H1 (cell line): ENCODE data around the gene SV2C. TPM values are rescaled to one million over a fixed set of nuclear protein-coding genes. Genes with fewer than 3 reads are reported as not detected.

Experiments used
- CTCF ChIA-PET: fragments of 300-600 bp; sonication (Branson Sonifier 250); formaldehyde crosslinking; loops from one replicate; lab custom pipeline; 2021; ENCODE audit not compliant: partially characterized antibody; lab: Charles Lee
- POLR2A ChIA-PET: fragments of 300-600 bp; sonication (Branson Sonifier 250); formaldehyde crosslinking; loops from one replicate; lab custom pipeline; 2021; ENCODE audit warnings: inconsistent platforms; ENCODE audit not compliant: partially characterized antibody; lab: Charles Lee
- DNase-seq, 2 experiments: peaks; one replicate each; pipeline versions ENCODE4 v3.0.0 to v3.0.0-alpha.2; 2010 to 2022; ENCODE audit warnings: low spot score in 2 of 2, low read depth in 1 of 2, mixed read lengths in 1 of 2
- FAIRE-seq: peaks from 2 replicates; lab custom pipeline; 2011; peaks lifted over from hg19 to GRCh38; lab: Jason Lieb, UNC
- H2AFZ ChIP-seq: 2 replicates; pipeline ENCODE4 v1.8.1; 2012; ENCODE audit warnings: low read length, inconsistent platforms
- H2AK5ac ChIP-seq: 2 replicates; pipeline ENCODE4 v1.6.1; 2013; ENCODE audit warnings: low read depth, low read length
- H2BK120ac ChIP-seq: replicated peaks from 2 replicates; pipeline ENCODE3; 2013; ENCODE audit warnings: low read depth, low read length, inconsistent platforms
- H2BK12ac ChIP-seq: 2 replicates; pipeline ENCODE4 v1.6.1; 2013; ENCODE audit warnings: low read depth, low read length
- H2BK15ac ChIP-seq: 2 replicates; pipeline ENCODE4 v1.6.1; 2013; ENCODE audit warnings: low read length
- H2BK20ac ChIP-seq: 2 replicates; pipeline ENCODE4 v1.6.1; 2013; ENCODE audit warnings: low read length
- H2BK5ac ChIP-seq: 2 replicates; pipeline ENCODE4 v1.6.1; 2013; ENCODE audit warnings: low read depth, low read length
- H3K14ac ChIP-seq: 2 replicates; pipeline ENCODE4 v1.6.1; 2013; ENCODE audit warnings: inconsistent platforms; ENCODE audit not compliant: insufficient read length
- H3K18ac ChIP-seq: 2 replicates; pipeline ENCODE4 v1.6.1; 2013; ENCODE audit warnings: low read length; ENCODE audit errors: extremely low read depth
- H3K23ac ChIP-seq: 2 replicates; pipeline ENCODE4 v1.6.1; 2013; ENCODE audit warnings: inconsistent platforms; ENCODE audit not compliant: insufficient read length
- H3K23me2 ChIP-seq: 2 replicates; pipeline ENCODE4 v1.6.1; 2013; ENCODE audit warnings: low read depth, low read length
- H3K27ac ChIP-seq: 2 replicates; pipeline ENCODE4 v1.6.1; 2011; ENCODE audit warnings: low read depth, low read length, inconsistent platforms
- H3K27me3 ChIP-seq, 4 experiments: replicated peaks in 1 of 4; 1 replicate in 1 of 4; 2 replicates in 3 of 4; pipeline versions ENCODE4 v1.6.1 to v1.8.1; 2011 to 2013; ENCODE audit warnings: low read length in 3 of 4, mild to moderate bottlenecking in 3 of 4, inconsistent platforms in 2 of 4, mixed read lengths in 2 of 4, moderate library complexity in 1 of 4; ENCODE audit not compliant: control insufficient read depth in 3 of 4, insufficient read depth in 3 of 4; ENCODE audit errors: extremely low read depth in 1 of 4
- H3K36me3 ChIP-seq, 4 experiments: 2 replicates each; pipeline versions ENCODE4 v1.6.1 to v1.8.1; 2011 to 2013; ENCODE audit warnings: mild to moderate bottlenecking in 4 of 4, low read length in 3 of 4, moderate library complexity in 2 of 4, control low read depth in 1 of 4, inconsistent platforms in 1 of 4; ENCODE audit not compliant: insufficient read depth in 4 of 4, control insufficient read depth in 2 of 4
- H3K4ac ChIP-seq: replicated peaks from 2 replicates; pipeline ENCODE3; 2013; ENCODE audit warnings: low read length, low read depth, mixed read lengths, inconsistent platforms; ENCODE audit not compliant: insufficient read length
- H3K4me1 ChIP-seq, 4 experiments: replicated peaks in 1 of 4; 1 replicate in 1 of 4; 2 replicates in 3 of 4; pipeline versions ENCODE4 v1.6.1 to v1.8.1; 2011 to 2013; ENCODE audit warnings: low read length in 3 of 4, inconsistent platforms in 2 of 4, mixed read lengths in 1 of 4; ENCODE audit not compliant: insufficient read depth in 4 of 4, control insufficient read depth in 3 of 4
- H3K4me2 ChIP-seq, 2 experiments: 2 replicates each; pipeline versions ENCODE4 v1.6.1 to v1.8.1; 2011 to 2013; ENCODE audit warnings: low read depth in 2 of 2, low read length in 2 of 2, control low read depth in 1 of 2, inconsistent platforms in 1 of 2, mild to moderate bottlenecking in 1 of 2; ENCODE audit not compliant: insufficient read depth in 1 of 2
- H3K4me3 ChIP-seq, 4 experiments: fragments of 200-600, 300-600 bp in 1 of 4; sonication (generic), shearing (Covaris generic), sonication (Bioruptor Twin) in 1 of 4; 2 replicates each; pipeline versions ENCODE4 v1.5.1 to v1.8.1; 2011 to 2016; ENCODE audit warnings: low read length in 4 of 4, low read depth in 3 of 4, control low read depth in 2 of 4, inconsistent platforms in 2 of 4, mild to moderate bottlenecking in 2 of 4, mixed read lengths in 1 of 4, moderate library complexity in 1 of 4; ENCODE audit not compliant: insufficient read depth in 2 of 4; ENCODE audit errors: extremely low read depth in 1 of 4
- H3K56ac ChIP-seq: replicated peaks from 2 replicates; pipeline ENCODE3; 2013; ENCODE audit warnings: low read depth, mild to moderate bottlenecking, mixed read lengths, low read length, inconsistent platforms; ENCODE audit not compliant: insufficient read length
- H3K79me1 ChIP-seq: 2 replicates; pipeline ENCODE4 v1.6.1; 2013; ENCODE audit warnings: low read depth, low read length, control low read depth
- H3K79me2 ChIP-seq, 2 experiments: 2 replicates each; pipeline versions ENCODE4 v1.6.1 to v1.8.1; 2012 to 2013; ENCODE audit warnings: low read length in 2 of 2, mild to moderate bottlenecking in 2 of 2, inconsistent platforms in 1 of 2; ENCODE audit not compliant: insufficient read depth in 2 of 2, control insufficient read depth in 1 of 2
- H3K9ac ChIP-seq, 4 experiments: replicated peaks in 1 of 4; 1 replicate in 1 of 4; 2 replicates in 3 of 4; pipeline versions ENCODE4 v1.6.1 to v1.8.1; 2011 to 2013; ENCODE audit warnings: low read depth in 3 of 4, low read length in 3 of 4, control low read depth in 2 of 4, mild to moderate bottlenecking in 2 of 4, moderate library complexity in 2 of 4, inconsistent platforms in 1 of 4; ENCODE audit errors: extremely low read depth in 1 of 4
- H3K9me3 ChIP-seq, 2 experiments: 2 replicates each; pipeline versions ENCODE4 v1.6.1 to v1.8.1; 2012 to 2013; ENCODE audit warnings: mild to moderate bottlenecking in 2 of 2, moderate library complexity in 2 of 2, control low read depth in 1 of 2, inconsistent platforms in 1 of 2, low read depth in 1 of 2, low read length in 1 of 2, mixed read lengths in 1 of 2; ENCODE audit not compliant: insufficient read depth in 2 of 2
- H4K20me1 ChIP-seq, 2 experiments: replicated peaks in 1 of 2; 2 replicates each; pipeline versions ENCODE3 to v1.8.1; 2011 to 2013; ENCODE audit warnings: inconsistent platforms in 2 of 2, low read length in 2 of 2, mild to moderate bottlenecking in 1 of 2; ENCODE audit not compliant: insufficient read depth in 2 of 2, control insufficient read depth in 1 of 2
- H4K5ac ChIP-seq: 2 replicates; pipeline ENCODE4 v1.6.1; 2013; ENCODE audit warnings: low read length, low read depth, mixed read lengths, inconsistent platforms; ENCODE audit not compliant: insufficient read length
- H4K8ac ChIP-seq: 2 replicates; pipeline ENCODE4 v1.8.0; 2013; ENCODE audit warnings: mild to moderate bottlenecking, moderate library complexity, low read length, inconsistent platforms; ENCODE audit not compliant: insufficient read depth; ENCODE audit errors: extremely low read depth
- H4K91ac ChIP-seq: replicated peaks from 2 replicates; pipeline ENCODE3; 2013; ENCODE audit warnings: low read length, mixed read lengths, inconsistent platforms; ENCODE audit not compliant: insufficient read length
- BACH1 ChIP-seq: IDR thresholded peaks from 2 replicates; pipeline ENCODE4 v1.6.1; 2012; ENCODE audit warnings: low read length, improper control_type of control experiment
- CREB1 ChIP-seq: IDR thresholded peaks from 2 replicates; pipeline ENCODE4 v1.6.1; 2012; ENCODE audit warnings: inconsistent platforms
- JUN ChIP-seq: IDR thresholded peaks from 2 replicates; pipeline ENCODE4 v1.6.1; 2011; ENCODE audit warnings: low read depth, mild to moderate bottlenecking, improper control_type of control experiment, low read length
- POLR2A ChIP-seq, 2 experiments: IDR thresholded peaks; 1 replicate in 1 of 2; 2 replicates in 1 of 2; pipeline ENCODE4 v1.6.1; 2011; ENCODE audit warnings: low read depth in 2 of 2, low read length in 2 of 2, mild to moderate bottlenecking in 2 of 2; ENCODE audit errors: control extremely low read depth in 1 of 2
- RAD21 ChIP-seq, 2 experiments: IDR thresholded peaks in 1 of 2; conservative IDR thresholded peaks in 1 of 2; 2 replicates each; pipeline ENCODE4 v1.6.1; 2011; ENCODE audit warnings: low read depth in 2 of 2, low read length in 2 of 2, improper control_type of control experiment in 1 of 2, inconsistent platforms in 1 of 2, mild to moderate bottlenecking in 1 of 2, moderate library complexity in 1 of 2
- SUZ12 ChIP-seq: fragments of 200-600 bp; sonication (generic); IDR thresholded peaks from 2 replicates; pipeline ENCODE4 v1.6.1; 2012; ENCODE audit warnings: mild to moderate bottlenecking, inconsistent platforms, low read length, moderate library complexity, mixed read lengths
- WGBS, 2 experiments: shearing (Covaris generic) in 1 of 2; methylation state at CpG; one replicate each; pipeline versions ENCODE4 v1.1.6 to v1.1.7; 2013 to 2015; ENCODE audit warnings: low lambda C conversion rate in 2 of 2, mixed read lengths in 2 of 2, inconsistent platforms in 1 of 2, low coverage in 1 of 2, missing lambda C conversion rate in 1 of 2; ENCODE audit not compliant: insufficient replicate concordance in 2 of 2, insufficient coverage in 1 of 2, insufficient read length in 1 of 2; ENCODE audit errors: extremely low coverage in 1 of 2, missing lambda C conversion rate in 1 of 2; 5-methylcytosine and 5-hydroxymethylcytosine counted together
- polyA plus RNA-seq, 7 experiments: library from polyadenylated mRNA; depleted of rRNA in 3 of 7; stranded (reverse) in 5 of 7; unstranded in 2 of 7; fragments of >200 nt in 5 of 7; fragments of 200-250 nt in 2 of 7; gene quantifications; 1 replicate in 5 of 7; 2 replicates in 1 of 7; 4 replicates in 1 of 7; pipeline versions ENCODE4 v1.2.1 to v1.2.3, GENCODE V29; 2011 to 2013; ENCODE audit warnings: missing spikeins in 2 of 7, mixed read lengths in 2 of 7
- total RNA-seq: library from RNA; stranded (reverse); fragmentation: NEBNext Ultra II Directional; extraction: Animal tissue kit (Norgen Biotek cat#: 25700); gene quantifications from 2 replicates; pipeline ENCODE4 v1.2.1, GENCODE V29; 2021

Gene SV2C
- total and polyA plus RNA-seq, 2 of the 8 experiments (the other 6 are each of a cell fraction or from before 2014, with no cell fraction given), result 0.08 to 0.24 TPM

GRCh38 chr5:76367623-76368371 lies 284.6 kb downstream of the SV2C start:
- Histone ChIP-seq H2BK12ac (no peak overlapping the region), H2AFZ (0 out of 2 replicates have a peak overlapping the region, but pooled peaks have one; percentile 34), H2BK20ac (no peak overlapping the region), H4K8ac (no peak overlapping the region), H3K9me3 (no peaks in the 10 kb centered on the region), H3K23me2 (no peaks in the 10 kb centered on the region), H3K4me3 (no peak overlapping the region), H2BK15ac (no peak overlapping the region), H4K91ac (no peak overlapping the region), H3K79me2 (no peaks in the 10 kb centered on the region), H3K4me2 (no peak overlapping the region), H3K4me1 (peaks cover 0 to 7% (median 1%) of the 10 kb centered on the region in 4 experiments; a peak in 2 of 7 replicates), H3K4ac (no peak overlapping the region), H3K18ac (no peak overlapping the region), H3K56ac (no peak overlapping the region), H3K27me3 (no peaks in the 10 kb centered on the region), H3K79me1 (no peaks in the 10 kb centered on the region), H3K14ac (no peak overlapping the region), H2AK5ac (no peak overlapping the region), H3K9ac (no peak overlapping the region), H2BK5ac (no peak overlapping the region), H3K23ac (no peak overlapping the region), H4K5ac (no peak overlapping the region), H3K36me3 (no peaks in the 10 kb centered on the region), H3K27ac (no peak overlapping the region), H4K20me1 (no peaks in the 10 kb centered on the region), H2BK120ac (no peak overlapping the region)
- FAIRE-seq (no peak), DNase-seq (no peak)
- ChIA-PET POLR2A (no interaction called here), CTCF (no interaction called here)
- WGBS, 2 experiments, result 95% methylated on average over 6 of the region's 6 CpGs; no CpG with 5 or more reads in 1 of the 2 experiments
- TF ChIP-seq POLR2A (IDR thresholded peaks at IDR 0.05; ENCODE audit: control extremely low read depth in 1 of 2, low read depth in 2 of 2, low read length in 2 of 2) (no peak), SUZ12 (no peak), BACH1 (no peak), JUN (no peak), RAD21 (IDR thresholded peaks at IDR 0.05 in 1 of 2, conservative IDR thresholded peaks at IDR 0.05 in 1 of 2; ENCODE audit: low read depth in 2 of 2, low read length in 2 of 2) (no peak), CREB1 (no peak)
